Measurements from ENCODE around the gene GMEB2.
"Not testable (repeated sequence)": the region's sequence is repeated elsewhere in the genome, so short reads cannot be mapped to it uniquely, and the experiment has no call there.

Gene GMEB2

DNA sequence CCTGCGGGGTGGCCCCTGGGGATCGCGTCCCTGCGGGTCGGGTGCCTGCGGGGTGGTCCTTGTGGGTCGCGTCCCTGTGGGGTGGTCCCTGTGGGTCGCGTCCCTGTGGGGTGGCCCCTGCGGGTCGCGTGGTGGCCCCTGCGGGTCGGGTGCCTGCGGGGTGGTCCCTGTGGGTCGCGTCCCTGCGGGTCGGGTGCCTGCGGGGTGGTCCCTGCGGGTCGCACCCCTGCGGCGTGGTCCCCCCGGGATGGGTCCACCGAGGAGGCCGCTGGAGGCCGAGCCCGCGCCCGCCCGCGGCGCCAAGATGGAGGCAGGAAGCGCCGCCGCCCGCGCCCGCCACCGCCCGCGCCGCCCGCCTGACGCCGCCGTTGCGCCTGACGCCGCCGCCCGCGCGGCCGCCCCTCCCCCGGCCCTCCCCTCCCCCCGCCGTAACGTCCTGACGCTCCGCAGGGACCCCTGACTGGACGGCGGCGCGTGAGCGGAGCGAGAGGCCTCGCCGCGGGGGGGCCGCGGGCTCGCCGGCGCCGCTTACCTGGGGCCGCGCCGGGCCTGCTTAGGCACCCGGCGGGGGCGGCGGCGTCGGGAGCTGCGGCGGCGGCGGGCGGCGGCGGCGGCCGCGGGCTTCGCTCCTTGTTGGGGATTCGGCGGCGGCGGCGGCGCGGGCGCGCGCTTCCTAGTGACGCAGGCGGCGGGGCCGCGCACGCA is at the start of gene GMEB2:
TSS of gene GMEB2 (minus strand) at position 678 of the 705 bp plus-strand sequence. CDS start 7,704 bp downstream, outside the sequence.
- intact Hi-C loops (cut with DNase I), result loop anchor here (5.0 kb wide), 1 partner anchor 331 kb away; the partner anchor contains the start of gene UCKL1
- DNase-seq, result peak; percentile 49 to 95 (median 67)

- intact Hi-C loops (cut with DNase I), result no loop called here
- no peak for DNase-seq
These were observed 48.9 kb upstream of the GMEB2 start for GRCh38 chr20:63675681-63676368.

DNA sequence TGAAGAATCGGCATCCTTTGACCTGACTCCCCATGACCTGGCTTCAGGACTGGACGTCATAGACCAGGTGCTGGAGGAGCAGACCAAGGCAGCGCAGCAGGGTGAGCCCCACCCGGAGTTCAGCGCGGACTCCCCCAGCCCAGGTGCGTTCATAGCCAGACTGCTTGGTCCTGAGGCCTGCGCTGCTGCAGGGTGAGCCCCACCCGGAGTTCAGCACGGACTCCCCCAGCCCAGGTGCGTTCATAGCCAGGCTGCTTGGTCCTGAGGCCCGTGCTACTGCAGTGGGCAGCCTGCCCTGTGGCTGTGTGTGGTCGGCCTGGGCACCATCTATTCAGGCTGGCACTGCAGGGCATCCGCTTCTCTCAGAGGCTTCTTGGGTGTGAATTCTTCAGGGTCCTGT is 47.0 kb upstream of the GMEB2 start:
- no peak for DNase-seq
- intact Hi-C loops (cut with DNase I), result no loop called here

- intact Hi-C loops (cut with DNase I), result no loop called here
- DNase-seq, result no peak
These were observed 45.8 kb upstream of the GMEB2 start for GRCh38 chr20:63672666-63673065.

DNA sequence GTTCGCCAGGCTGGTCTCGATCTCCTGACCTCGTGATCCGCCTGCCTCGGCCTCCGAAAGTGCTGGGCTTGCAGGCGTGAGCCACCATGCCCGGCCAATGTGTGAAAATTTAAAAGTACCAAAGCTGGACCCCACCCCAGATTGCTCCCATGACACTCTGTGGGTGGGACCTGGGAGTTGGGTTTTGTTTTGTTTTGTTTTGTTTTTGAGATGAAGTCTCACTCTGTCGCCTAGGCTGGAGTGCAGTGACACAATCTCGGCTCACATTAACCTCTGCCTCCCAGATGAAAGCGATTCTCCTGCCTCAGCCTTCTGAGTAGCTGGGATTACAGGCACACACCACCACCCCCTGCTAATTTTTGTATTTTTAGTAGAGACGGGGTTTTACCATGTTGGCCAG is 44.8 kb upstream of the GMEB2 start:
- DNase-seq; intact Hi-C loops (cut with DNase I): not testable (repeated sequence)

- intact Hi-C loops (cut with DNase I), result no loop called here
- DNase-seq, result no peak
These were observed 41.5 kb upstream of the GMEB2 start for GRCh38 chr20:63668351-63668750.

DNA sequence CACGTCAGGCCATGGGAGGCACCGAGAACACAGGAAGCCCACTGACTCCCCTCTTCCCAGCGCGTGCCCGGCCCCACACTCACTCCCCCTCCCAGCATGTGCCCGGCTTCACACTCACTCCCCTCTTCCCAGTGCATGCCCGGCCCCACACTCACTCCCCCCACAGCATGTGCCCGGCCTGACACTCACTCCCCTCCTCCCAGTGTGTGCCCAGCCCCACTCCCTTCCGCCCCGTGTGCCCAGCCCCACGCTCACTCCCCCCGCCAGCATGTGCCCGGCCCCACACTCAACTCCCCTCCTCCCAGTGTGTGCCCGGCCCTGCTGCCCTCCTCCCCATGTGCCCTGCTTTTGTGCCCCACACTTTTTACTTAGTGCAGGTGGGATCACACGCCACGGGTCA is 41.0 kb upstream of the GMEB2 start:
- intact Hi-C loops (cut with DNase I), result no loop called here
- DNase-seq, result no peak

- intact Hi-C loops (cut with DNase I), result no loop called here
- DNase-seq, result no peak
These were observed 38.8 kb upstream of the GMEB2 start for GRCh38 chr20:63665708-63666107.

- peak in 9 of 10 donors; percentile 38 to 98 (median 80) for DNase-seq
- intact Hi-C loops (cut with DNase I), result no loop called here
These were observed 38.1 kb upstream of the GMEB2 start for GRCh38 chr20:63664861-63665594.

GRCh38 chr20:63664143-63664851 is 37.4 kb upstream of the GMEB2 start:
- intact Hi-C loops (cut with DNase I), result no loop called here
- DNase-seq, result no peak

- intact Hi-C loops (cut with DNase I), result no loop called here
- DNase-seq, result no peak
These were observed 36.6 kb upstream of the GMEB2 start for GRCh38 chr20:63663332-63664066.

- DNase-seq, result no peak
- intact Hi-C loops (cut with DNase I), result no loop called here
These were observed 35.9 kb upstream of the GMEB2 start for GRCh38 chr20:63662813-63663189.

GRCh38 chr20:63661959-63662812 is 35.3 kb upstream of the GMEB2 start:
- DNase-seq, result no peak
- intact Hi-C loops (cut with DNase I), result no loop called here

DNA sequence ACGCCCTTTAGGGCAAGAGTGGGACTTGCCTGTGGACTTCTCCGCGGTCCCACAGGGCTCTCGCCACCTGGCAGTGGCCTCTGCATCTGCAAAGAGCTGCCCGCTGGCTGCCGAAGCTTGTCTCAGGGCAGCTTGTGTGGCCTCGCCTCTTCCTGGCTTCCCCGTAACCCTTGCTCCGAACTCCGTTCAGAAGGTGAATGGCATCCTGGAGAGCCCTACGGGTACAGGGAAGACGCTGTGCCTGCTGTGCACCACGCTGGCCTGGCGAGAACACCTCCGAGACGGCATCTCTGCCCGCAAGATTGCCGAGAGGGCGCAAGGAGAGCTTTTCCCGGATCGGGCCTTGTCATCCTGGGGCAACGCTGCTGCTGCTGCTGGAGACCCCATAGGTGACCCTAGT is 34.2 kb upstream of the GMEB2 start:
- DNase-seq, result peak in 1 of 10 donors; percentile 72
- intact Hi-C loops (cut with DNase I), result no loop called here

DNA sequence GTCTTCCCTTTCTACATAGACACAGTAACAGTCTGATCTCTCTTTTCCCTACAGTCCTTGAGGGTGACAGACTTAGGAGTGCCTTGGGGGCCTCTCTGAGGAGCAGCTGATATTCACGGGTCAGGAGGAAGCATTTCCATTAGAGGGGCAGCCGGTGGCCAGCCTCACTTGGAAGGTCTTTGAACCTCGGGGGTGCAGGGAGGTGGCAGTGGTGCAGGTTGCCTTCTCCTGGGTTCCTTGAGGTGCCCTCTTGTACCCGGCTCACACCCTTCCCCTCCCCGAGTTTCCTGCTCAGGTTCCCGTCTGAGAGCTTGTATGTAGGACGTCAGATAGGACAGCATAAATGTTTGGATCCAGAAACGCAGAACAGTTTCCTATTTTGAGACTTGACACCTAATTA is 33.7 kb upstream of the GMEB2 start:
- no peak for DNase-seq
- intact Hi-C loops (cut with DNase I), result no loop called here

DNA sequence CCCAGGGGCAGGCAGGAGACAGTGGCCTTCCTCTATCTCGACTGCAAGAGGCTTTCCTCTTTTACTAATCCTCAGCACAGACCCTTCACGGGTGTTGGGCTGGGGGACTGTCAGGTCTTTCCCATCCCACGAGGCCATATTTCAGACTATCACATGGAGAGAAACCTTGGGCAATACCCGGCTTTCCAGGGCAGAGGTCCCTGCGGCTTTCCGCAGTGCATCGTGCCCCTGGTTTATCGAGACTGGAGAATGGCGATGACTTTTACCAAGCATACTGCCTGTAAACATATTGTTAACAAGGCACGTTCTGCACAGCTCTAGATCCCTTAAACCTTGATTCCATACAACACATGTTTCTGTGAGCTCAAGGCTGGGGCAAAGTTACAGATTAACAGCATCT is 33.3 kb upstream of the GMEB2 start:
- intact Hi-C loops (cut with DNase I); DNase-seq: not testable (repeated sequence)

- intact Hi-C loops (cut with DNase I), result no loop called here
- no peak for DNase-seq
These were observed 32.5 kb upstream of the GMEB2 start for GRCh38 chr20:63659370-63659769.

GRCh38 chr20:63658749-63659187 is 31.9 kb upstream of the GMEB2 start:
- DNase-seq, result peak in 1 of 10 donors; percentile 26
- intact Hi-C loops (cut with DNase I), result loop anchor here (1.0 kb wide), 1 partner anchor 49 kb away; the partner anchor contains the start of gene ARFRP1
